Cerebellar nuclear complex (tissue), 1 donor: ENCODE measurements around the gene C5orf34.
A peak's percentile ranks its signal among the peaks of the same experiment; 100 is the strongest.
"Not testable (repeated sequence)": the region's sequence is repeated elsewhere in the genome, so short reads cannot be mapped to it uniquely, and the experiment has no call there.

Experiments
- DNase-seq, 2 experiments: peaks; one replicate each; lab custom pipeline; 2025; lab: John Stamatoyannopoulos, UW

Gene C5orf34

DNA sequence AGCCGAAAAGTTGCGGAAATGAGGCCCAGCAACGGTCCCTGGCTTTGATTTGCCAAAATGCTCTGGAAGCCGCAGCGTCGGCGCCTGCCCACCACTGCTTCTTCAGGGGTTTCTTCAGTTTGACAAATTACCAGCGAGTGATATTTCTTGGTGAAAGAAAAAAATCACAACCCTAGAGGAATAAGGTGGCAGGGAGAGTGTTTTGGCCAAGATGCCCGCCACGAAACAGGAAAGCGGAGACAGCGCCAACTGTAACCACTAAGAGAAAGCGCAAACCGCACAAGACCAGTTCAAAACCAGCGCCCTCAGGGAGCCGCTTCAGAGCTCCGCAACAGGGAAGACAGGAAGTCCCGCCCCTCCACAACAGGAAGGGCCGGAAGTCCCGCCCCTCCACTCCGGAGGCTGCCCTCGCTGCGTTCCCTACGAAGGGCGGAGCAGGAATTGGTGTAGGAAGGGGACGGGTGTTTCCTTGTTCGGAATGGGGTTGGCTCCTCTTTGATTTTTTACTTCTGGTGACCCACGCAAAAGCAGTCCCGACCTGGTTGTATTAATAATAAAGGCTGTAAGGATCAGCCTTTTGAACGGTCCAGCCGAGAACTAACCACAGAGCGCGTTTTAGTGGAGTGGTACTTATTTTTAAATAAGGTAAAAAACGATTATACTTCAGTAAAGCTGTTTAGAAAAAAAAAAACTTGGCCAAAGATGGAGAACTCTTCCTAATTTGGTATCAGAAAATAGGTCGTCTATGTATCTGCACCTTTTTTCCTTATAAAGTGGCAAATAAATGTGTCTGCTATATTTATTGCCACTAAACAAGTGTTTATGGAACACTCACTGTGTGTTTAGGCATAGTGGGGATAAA, at the start of gene C5orf34:
C5orf34 (minus strand) TSS at position 333 of the 862 bp plus-strand sequence. CDS start 5,809 bp downstream, outside the sequence.
- peak; percentile 76 to 87 for DNase-seq

GRCh38 chr5:43564289-43564850, 49.4 kb upstream of the C5orf34 start:
- DNase-seq = no peak

- DNase-seq = no peak
Observed at GRCh38 chr5:43563321-43563720, 48.4 kb upstream of the C5orf34 start.

GRCh38 chr5:43561356-43561755, 46.4 kb upstream of the C5orf34 start:
- DNase-seq = no peak

DNA sequence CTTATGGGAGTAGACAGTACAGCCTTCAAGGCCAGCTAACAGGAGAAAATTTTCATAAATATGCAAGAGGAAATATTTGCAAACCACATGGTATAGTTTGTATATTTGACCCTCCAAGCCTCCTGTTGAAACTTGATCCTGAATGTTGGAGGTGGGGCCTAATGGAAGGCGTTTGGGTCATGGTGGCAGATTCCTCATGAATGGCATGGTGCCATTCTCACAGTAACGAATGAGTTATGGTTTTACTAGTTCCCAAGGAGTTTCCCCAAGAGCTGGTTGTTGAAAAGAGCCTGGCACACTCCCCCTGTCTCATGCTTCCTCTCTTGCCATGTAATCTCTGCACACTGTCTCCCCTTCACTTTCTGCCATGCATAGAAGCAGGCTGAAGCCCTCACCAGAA, 45.2 kb upstream of the C5orf34 start:
- DNase-seq = no peak

DNA sequence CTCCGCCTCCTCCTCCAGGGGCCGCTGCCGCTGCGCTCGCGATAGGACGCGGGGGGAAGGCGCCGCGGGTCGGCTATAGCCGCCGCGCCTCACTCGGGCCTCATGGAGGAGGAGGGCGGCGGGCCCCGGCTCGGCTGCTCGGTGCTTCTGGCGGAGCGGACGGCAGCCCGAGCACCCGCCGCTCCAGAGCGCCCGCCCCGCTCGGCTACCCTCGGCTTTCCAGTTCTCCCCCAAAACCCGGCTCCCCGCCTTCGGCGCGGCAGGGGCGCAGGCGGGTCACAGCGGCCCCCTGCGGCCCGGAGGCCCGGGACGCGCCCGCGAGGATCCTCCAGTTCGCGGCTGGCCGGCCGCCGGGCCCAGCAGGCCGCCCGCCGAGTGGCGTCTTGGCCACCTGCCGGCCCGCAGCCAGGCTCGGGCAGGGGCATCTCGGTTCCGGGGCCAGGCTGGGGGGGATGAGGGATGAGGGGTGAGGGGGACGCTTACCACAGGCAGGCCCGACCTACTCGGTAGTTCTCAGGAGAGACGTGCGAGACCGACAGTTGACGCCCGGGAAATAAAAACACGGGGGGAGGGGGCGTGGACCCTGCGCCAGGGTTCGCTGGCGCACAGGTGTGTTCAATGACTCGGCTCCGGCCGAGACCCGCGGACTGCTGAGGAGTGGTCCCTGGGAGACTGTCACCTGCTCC, 42.1 kb upstream of the C5orf34 start, which contains the start of gene PAIP1:
PAIP1 (minus strand) TSS at position 221 of the 686 bp plus-strand sequence. CDS start 231 bp downstream, outside the sequence.
- DNase-seq = no peak

DNA sequence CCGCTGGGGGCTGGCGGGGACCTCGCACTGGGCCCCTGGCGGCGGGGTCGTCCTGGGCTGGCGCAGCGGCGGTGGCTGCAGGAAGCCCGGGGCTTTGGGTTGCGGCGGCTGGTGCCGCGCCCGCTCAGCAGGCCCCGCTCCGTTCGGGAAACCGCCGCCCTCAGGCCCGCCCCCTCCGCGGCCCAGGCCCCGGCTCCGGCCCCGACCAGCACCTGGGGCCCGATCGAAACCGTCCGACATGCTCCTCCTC, 41.6 kb upstream of the C5orf34 start:
- not testable (repeated sequence) for DNase-seq

GRCh38 chr5:43555895-43556606, 41.1 kb upstream of the C5orf34 start:
- no peak for DNase-seq

DNA sequence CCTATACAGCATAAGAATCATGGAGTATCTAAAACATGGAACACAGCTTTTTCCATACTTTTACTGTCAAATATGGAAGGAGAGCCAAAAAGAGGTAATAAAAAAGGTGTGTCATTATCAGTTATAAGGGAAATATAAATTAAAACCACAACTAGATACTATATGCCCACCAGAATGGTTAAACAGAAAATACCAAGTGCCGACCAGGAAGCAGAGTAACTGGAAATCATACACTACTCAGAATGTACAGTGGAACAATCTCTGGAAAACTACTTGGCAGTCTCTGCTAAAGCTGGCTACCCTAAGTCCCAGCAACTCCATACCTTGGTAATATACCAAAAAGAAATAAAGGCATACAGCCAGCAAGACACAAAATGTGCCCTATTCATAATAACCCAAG, 39.5 kb upstream of the C5orf34 start:
- no peak for DNase-seq

- DNase-seq = no peak
Observed at GRCh38 chr5:43553381-43553780, 38.4 kb upstream of the C5orf34 start.

- DNase-seq = no peak
Observed at GRCh38 chr5:43551731-43552130, 36.8 kb upstream of the C5orf34 start.

DNA sequence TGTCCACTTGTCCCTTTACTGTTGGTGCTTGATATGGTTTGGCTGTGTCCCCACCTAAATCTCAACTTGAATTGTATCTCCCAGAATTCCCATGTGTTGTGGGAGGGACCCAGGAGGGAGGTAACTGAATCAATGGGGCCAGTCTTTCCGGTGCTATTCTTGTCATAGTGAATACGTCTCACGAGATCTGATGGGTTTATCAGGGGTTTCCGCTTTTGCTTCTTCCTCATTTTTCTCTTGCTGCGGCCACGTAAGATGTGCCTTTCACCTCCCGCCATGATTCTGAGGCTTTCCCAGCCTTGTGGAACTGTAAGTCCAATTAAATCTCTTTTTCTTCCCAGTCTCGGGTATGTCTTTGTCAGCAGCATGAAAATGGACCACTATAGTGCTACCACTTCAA, 34.3 kb upstream of the C5orf34 start:
- DNase-seq = not testable (repeated sequence)

GRCh38 chr5:43548358-43548757, 33.4 kb upstream of the C5orf34 start:
- DNase-seq = no peak

GRCh38 chr5:43547532-43547931, 32.6 kb upstream of the C5orf34 start:
- DNase-seq = no peak

DNA sequence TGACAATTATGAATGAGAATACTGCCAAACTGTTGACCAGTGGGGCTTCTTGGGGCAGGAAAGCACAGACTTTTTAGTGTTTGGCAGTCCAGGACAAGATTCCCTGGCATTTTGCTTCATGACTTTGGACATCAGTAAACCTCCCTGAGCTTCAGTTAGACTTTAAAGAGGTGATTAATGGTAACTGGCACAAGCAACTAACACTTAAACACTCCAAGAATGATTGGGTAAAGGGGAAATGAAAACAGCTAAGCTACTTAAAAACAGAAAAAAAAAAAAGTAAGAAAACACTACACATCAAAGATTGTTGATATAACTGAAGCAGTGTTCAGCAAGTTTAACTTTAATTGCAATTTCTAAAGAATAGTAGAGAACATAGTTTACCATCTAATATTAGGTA, 28.5 kb upstream of the C5orf34 start:
- DNase-seq = no peak

DNA sequence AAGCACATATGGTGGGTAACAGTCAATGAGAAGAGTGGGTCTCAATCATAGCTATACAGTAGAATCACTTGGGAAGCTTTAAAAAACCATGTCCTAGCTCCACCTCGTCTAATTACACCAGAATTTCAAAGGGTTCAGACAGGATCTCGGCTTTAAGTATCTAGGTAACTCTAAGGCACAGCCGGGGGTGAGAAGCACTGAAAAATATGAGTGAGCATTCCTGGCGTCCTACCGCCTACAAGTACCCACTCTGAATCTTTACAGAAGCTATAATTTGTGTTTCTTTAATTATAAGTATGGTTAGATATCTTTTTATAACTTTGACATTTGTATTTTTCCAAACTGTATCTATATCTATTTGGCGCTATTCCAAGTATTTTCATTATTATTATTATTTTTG, 25.8 kb upstream of the C5orf34 start:
- no peak for DNase-seq

DNA sequence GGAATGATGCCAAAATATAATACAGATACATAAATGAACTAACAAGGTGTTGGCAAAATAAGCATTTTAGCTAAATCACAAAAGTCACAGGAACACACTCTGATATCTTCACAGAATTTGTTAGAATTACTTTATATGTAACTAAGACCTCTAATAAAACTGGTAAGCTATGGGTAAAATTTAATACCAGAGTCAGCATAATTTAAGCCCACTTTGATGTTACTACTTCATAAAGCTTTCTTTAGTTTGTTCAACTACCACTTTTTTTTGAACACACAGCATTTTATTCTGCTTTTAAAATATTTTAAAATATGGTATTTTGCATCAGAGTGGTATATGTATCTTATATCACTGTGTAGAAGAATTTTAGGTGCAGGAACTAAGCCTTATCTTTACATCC, 22.0 kb upstream of the C5orf34 start:
- no peak for DNase-seq

DNA sequence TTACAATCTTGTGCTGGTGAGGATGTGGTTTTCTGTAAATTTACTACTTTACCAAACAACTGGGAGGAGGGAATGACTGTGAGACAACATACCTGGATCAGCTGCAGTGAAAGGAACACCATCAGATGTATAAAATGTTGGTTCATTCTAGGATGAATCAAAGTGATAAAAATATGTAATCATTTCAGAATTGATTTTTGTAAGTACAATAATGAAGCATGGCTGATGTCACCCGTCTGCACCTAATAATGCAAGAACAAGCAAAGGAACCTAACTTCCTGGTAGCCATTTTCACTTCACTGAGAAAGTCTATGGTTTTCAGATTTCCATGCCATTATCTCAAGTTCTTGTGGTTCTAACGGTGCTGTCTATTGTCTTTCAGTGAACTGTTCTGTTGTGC, 18.7 kb upstream of the C5orf34 start:
- no peak for DNase-seq

GRCh38 chr5:43530648-43531047, 15.7 kb upstream of the C5orf34 start:
- DNase-seq = no peak

DNA sequence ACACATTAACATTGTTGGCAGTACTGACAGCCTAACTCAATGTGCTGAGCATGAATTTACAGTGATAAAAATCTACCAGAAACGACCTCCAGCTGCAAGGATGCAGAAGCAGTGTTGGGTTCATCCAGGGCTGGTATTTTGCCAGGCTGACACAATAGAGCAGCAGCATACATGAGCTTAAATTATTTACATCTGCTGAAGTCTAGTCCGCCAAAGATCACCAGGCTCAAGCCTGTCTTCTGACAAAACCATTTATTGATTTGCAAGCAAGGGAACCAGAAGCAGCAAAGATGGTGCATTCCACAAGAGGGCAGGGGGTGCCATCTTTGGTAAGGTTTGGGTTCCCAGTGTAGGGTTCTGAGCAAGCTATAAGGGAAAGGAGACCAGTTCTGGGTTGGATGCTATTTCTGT, 8.7 kb upstream of the C5orf34 start:
- no peak for DNase-seq

DNA sequence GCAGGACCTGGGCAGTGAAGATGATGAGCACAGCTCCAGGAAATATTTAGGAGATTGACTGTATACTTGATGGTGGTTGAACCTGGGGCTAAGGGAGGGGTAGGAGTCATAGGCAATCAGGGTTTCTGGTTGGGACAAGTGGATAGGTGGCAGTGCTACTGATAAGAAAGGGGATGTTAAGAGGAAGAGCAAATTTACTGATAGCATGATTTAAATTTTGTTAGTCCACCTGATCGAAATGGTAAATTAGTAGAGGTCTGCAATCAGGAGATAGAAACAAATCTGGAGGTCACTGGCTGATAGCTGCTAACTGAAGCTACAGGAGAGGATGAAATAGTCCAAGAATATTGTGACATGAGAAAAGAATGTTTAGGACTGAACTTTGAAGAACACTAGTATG, 5.7 kb upstream of the C5orf34 start:
- no peak for DNase-seq

DNA sequence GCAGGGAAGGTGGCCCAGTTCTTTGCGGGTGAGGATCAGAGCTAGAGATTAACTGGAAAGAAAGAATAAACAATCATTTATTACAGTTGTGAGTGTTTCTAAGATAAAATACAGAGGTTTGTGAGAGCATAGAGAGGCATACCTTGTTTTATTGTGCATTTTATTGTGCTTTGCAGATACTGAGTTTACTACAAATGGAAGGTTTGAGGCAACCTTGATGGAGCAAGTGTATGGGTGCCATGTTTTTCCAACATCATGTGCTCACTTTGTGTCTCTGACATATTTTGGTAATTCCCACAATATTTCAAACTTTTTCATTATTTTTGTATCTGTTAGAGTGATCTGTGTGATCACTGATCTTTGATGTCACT, 715 bp upstream of the C5orf34 start:
- no peak for DNase-seq

- no peak for DNase-seq
Observed at GRCh38 chr5:43514471-43514815, 505 bp downstream of the C5orf34 start.
